Neural cell (in vitro differentiated cells): ENCODE data around the gene COL2A1. TPM values are rescaled to one million over a fixed set of nuclear protein-coding genes. Genes with fewer than 3 reads are reported as not detected.

ENCODE experiments used
- H2AFZ ChIP-seq: fragments of 200-600, 300-800 bp; sonication (generic), shearing (Covaris generic); 2 replicates; pipeline ENCODE4 v1.6.0; 2014; ENCODE audit warnings: low read depth, mild to moderate bottlenecking, antibody characterized with exemption, low read length, moderate library complexity
- H3F3A ChIP-seq: fragments of 200-600 bp; shearing (Covaris generic); 2 replicates; pipeline ENCODE4 v1.6.1; 2016; ENCODE audit warnings: mild to moderate bottlenecking, moderate library complexity, mixed read lengths, antibody characterized with exemption, low read length; ENCODE audit not compliant: insufficient read depth, poor library complexity, severe bottlenecking
- H3K27ac ChIP-seq: fragments of 200-600, 300-800 bp; sonication (generic), shearing (Covaris generic); 2 replicates; pipeline ENCODE4 v1.5.1; 2014; ENCODE audit warnings: mild to moderate bottlenecking, low read length, moderate library complexity
- H3K27me3 ChIP-seq: fragments of 300-800, 200-600 bp; sonication (generic), shearing (Covaris generic); 2 replicates; pipeline ENCODE4 v1.6.0; 2014; ENCODE audit warnings: mild to moderate bottlenecking, low read depth, low read length, moderate library complexity; ENCODE audit not compliant: insufficient read depth
- H3K36me3 ChIP-seq: fragments of 300-800, 200-600 bp; sonication (generic), shearing (Covaris generic); 2 replicates; pipeline ENCODE4 v1.5.1; 2014; ENCODE audit warnings: mild to moderate bottlenecking, antibody characterized with exemption, low read length, moderate library complexity; ENCODE audit not compliant: insufficient read depth
- H3K4me2 ChIP-seq: fragments of 300-800, 200-600 bp; sonication (generic), shearing (Covaris generic); 2 replicates; pipeline ENCODE4 v1.6.0; 2014; ENCODE audit warnings: mild to moderate bottlenecking, low read length
- H3K4me3 ChIP-seq: fragments of 300-800, 200-600 bp; sonication (generic), shearing (Covaris generic); 2 replicates; pipeline ENCODE4 v1.5.1; 2014; ENCODE audit warnings: mild to moderate bottlenecking, low read length, moderate library complexity
- H3K79me2 ChIP-seq: fragments of 200-600 bp; shearing (Covaris generic); replicated peaks from 2 replicates; pipeline ENCODE4 v1.6.0; 2014; ENCODE audit warnings: mild to moderate bottlenecking, low read length, moderate library complexity; ENCODE audit not compliant: insufficient read depth
- H3K9ac ChIP-seq: fragments of 300-800, 200-600 bp; sonication (generic), shearing (Covaris generic); 2 replicates; pipeline ENCODE4 v1.6.1; 2016; ENCODE audit warnings: mild to moderate bottlenecking, low read length, mixed read lengths
- H3K9me2 ChIP-seq: fragments of 200-600 bp; shearing (Covaris generic); 2 replicates; pipeline ENCODE4 v1.6.1; 2016; ENCODE audit warnings: mild to moderate bottlenecking, low read length, mixed read lengths; ENCODE audit not compliant: insufficient read depth
- H3K9me3 ChIP-seq: fragments of 200-600, 300-800 bp; sonication (generic), shearing (Covaris generic); 2 replicates; pipeline ENCODE4 v1.6.1; 2016; ENCODE audit warnings: mild to moderate bottlenecking, mixed run types, low read length, moderate library complexity, mixed read lengths
- H4K20me1 ChIP-seq: fragments of 200-600 bp; shearing (Covaris generic); 2 replicates; pipeline ENCODE4 v1.6.1; 2016; ENCODE audit warnings: mild to moderate bottlenecking, mixed run types; ENCODE audit not compliant: insufficient read depth
- CTCF ChIP-seq: fragments of 450-650 bp; IDR thresholded peaks from 2 replicates; pipeline ENCODE4 v1.5.1; 2014; ENCODE audit warnings: antibody characterized with exemption, mild to moderate bottlenecking, moderate library complexity; ENCODE audit not compliant: poor library complexity, severe bottlenecking
- EZH2 ChIP-seq: fragments of 200-600, 300-800 bp; shearing (Covaris generic), sonication (generic); IDR thresholded peaks from 2 replicates; pipeline ENCODE4 v1.6.1; 2014; ENCODE audit warnings: antibody characterized with exemption, low read length, borderline replicate concordance, mild to moderate bottlenecking; ENCODE audit not compliant: insufficient read depth, poor library complexity, severe bottlenecking
- MXI1 ChIP-seq: fragments of 450-650 bp; conservative IDR thresholded peaks from 2 replicates; pipeline ENCODE4 v1.6.1; 2014; ENCODE audit warnings: antibody characterized with exemption, mild to moderate bottlenecking; ENCODE audit not compliant: poor library complexity, severe bottlenecking
- POLR2AphosphoS5 ChIP-seq: IDR thresholded peaks from 2 replicates; pipeline ENCODE4 v1.6.1; 2012
- RAD21 ChIP-seq: fragments of 450-650 bp; conservative IDR thresholded peaks from 2 replicates; pipeline ENCODE4 v1.6.1; 2014; ENCODE audit warnings: antibody characterized with exemption, mild to moderate bottlenecking, moderate library complexity
- SMC3 ChIP-seq: fragments of 450-650 bp; conservative IDR thresholded peaks from 2 replicates; pipeline ENCODE4 v1.6.1; 2014; ENCODE audit warnings: antibody characterized with exemption, mild to moderate bottlenecking, moderate library complexity; ENCODE audit not compliant: poor library complexity
- TAF1 ChIP-seq: IDR thresholded peaks from 2 replicates; pipeline ENCODE4 v1.6.1; 2012; ENCODE audit warnings: low read depth
- polyA plus RNA-seq: library from polyadenylated mRNA; depleted of rRNA; stranded (reverse); fragments of >200 nt; gene quantifications from 2 replicates; pipeline ENCODE4 v1.2.3, GENCODE V29; 2014
- TF ChIP-seq, protein P1 (sequence below): IDR thresholded peaks from 2 replicates; pipeline ENCODE4 v1.6.1; 2012; ENCODE audit warnings: borderline replicate concordance

Gene COL2A1
- polyA plus RNA-seq, 1 donor from 2014 or later: 1.3 TPM

DNA sequence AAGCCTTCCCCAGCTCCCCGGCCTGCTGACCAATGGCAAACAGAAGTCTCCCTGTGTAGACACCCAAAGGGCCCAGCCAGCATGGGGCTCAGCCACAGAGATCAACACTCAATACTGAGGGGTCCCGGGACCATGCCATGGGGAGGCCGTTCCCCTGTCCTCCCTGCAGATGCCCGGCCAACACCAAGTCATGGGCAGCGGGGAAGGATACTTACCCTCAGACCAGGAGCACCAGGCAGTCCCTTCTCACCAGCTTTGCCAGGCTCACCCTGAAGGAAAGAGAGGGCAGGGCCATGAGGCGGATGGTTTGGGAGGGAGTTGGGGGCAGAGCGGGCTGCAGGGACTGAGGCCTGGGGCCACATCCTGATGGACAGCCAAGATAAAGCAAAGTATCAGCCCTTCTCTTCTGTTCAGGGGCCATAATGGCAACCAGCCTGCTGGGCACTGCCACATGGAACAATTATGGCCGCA is 19.9 kb downstream of the COL2A1 start:
- no peak overlapping the region for H3K4me3 ChIP-seq
- no peaks in the 10 kb centered on the region for H3K36me3 ChIP-seq
- H3K4me2 ChIP-seq: no peak overlapping the region
- no peak for TF ChIP-seq CTCF
- TF ChIP-seq MXI1: no peak
- no peak for TF ChIP-seq EZH2
- TF ChIP-seq, protein P1, sequence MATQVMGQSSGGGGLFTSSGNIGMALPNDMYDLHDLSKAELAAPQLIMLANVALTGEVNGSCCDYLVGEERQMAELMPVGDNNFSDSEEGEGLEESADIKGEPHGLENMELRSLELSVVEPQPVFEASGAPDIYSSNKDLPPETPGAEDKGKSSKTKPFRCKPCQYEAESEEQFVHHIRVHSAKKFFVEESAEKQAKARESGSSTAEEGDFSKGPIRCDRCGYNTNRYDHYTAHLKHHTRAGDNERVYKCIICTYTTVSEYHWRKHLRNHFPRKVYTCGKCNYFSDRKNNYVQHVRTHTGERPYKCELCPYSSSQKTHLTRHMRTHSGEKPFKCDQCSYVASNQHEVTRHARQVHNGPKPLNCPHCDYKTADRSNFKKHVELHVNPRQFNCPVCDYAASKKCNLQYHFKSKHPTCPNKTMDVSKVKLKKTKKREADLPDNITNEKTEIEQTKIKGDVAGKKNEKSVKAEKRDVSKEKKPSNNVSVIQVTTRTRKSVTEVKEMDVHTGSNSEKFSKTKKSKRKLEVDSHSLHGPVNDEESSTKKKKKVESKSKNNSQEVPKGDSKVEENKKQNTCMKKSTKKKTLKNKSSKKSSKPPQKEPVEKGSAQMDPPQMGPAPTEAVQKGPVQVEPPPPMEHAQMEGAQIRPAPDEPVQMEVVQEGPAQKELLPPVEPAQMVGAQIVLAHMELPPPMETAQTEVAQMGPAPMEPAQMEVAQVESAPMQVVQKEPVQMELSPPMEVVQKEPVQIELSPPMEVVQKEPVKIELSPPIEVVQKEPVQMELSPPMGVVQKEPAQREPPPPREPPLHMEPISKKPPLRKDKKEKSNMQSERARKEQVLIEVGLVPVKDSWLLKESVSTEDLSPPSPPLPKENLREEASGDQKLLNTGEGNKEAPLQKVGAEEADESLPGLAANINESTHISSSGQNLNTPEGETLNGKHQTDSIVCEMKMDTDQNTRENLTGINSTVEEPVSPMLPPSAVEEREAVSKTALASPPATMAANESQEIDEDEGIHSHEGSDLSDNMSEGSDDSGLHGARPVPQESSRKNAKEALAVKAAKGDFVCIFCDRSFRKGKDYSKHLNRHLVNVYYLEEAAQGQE: no peak
- no peak for TF ChIP-seq TAF1
- no peaks in the 10 kb centered on the region for H3K9me3 ChIP-seq
- H3K27me3 ChIP-seq: no peaks in the 10 kb centered on the region
- no peaks in the 10 kb centered on the region for H4K20me1 ChIP-seq
- H3K9ac ChIP-seq: no peak overlapping the region
- H3K79me2 ChIP-seq: no peaks in the 10 kb centered on the region
- no peak overlapping the region for H3K27ac ChIP-seq
- H3K9me2 ChIP-seq: no peaks in the 10 kb centered on the region
- no peaks in the 10 kb centered on the region for H3F3A ChIP-seq
- no peak overlapping the region for H2AFZ ChIP-seq

- Histone ChIP-seq H3K79me2 (no peaks in the 10 kb centered on the region), H3K27me3 (no peaks in the 10 kb centered on the region), H3K27ac (no peak overlapping the region), H4K20me1 (no peaks in the 10 kb centered on the region), H3K9me3 (no peaks in the 10 kb centered on the region), H3K36me3 (no peaks in the 10 kb centered on the region), H3K4me2 (no peak overlapping the region), H3K9ac (no peak overlapping the region), H3K9me2 (no peaks in the 10 kb centered on the region), H2AFZ (no peak overlapping the region), H3K4me3 (no peak overlapping the region), H3F3A (no peaks in the 10 kb centered on the region)
- TF ChIP-seq TAF1 (no peak), SMC3 (no peak), MXI1 (no peak), CTCF (no peak), EZH2 (no peak), POLR2AphosphoS5 (no peak), RAD21 (no peak)
- TF ChIP-seq, protein P1: no peak
Measured at GRCh38 chr12:47983541-47984115, 20.6 kb downstream of the COL2A1 start.
